T-cell (primary cell): ENCODE measurements around the gene THAP7. TPM values are rescaled to one million over a fixed set of nuclear protein-coding genes. Genes with fewer than 3 reads are reported as not detected.
"Not testable (repeated sequence)": the region's sequence is repeated elsewhere in the genome, so short reads cannot be mapped to it uniquely, and the experiment has no call there.

Experiments used
- ATAC-seq, 4 experiments: fragments of 200-7000 bp in 3 of 4; fragments of 150-1000 bp in 1 of 4; cut with Tn5 transposase; replicated peaks in 1 of 4; 1 replicate in 3 of 4; 2 replicates in 1 of 4; pipeline ENCODE4 v1.10.0; 2021; ENCODE audit warnings: moderate library complexity in 3 of 4, mild to moderate bottlenecking in 2 of 4, moderate number of reproducible peaks in 1 of 4
- CTCF ChIA-PET, 2 donors: fragments of 300-600 bp; sonication (Branson Sonifier 250); formaldehyde crosslinking; loops; one replicate each; lab custom pipeline; 2022; ENCODE audit warnings: antibody characterized with exemption in 2 of 2; lab: Charles Lee
- POLR2A ChIA-PET, 2 donors: fragments of 300-600 bp; sonication (Branson Sonifier 250); formaldehyde crosslinking; loops; one replicate each; lab custom pipeline; 2022; ENCODE audit warnings: antibody characterized with exemption in 2 of 2; lab: Charles Lee
- DNase-seq, 35 experiments: peaks; one replicate each; pipeline versions ENCODE4 v3.0.0 to v3.0.0-alpha.2; 2013 to 2023
- H3K27ac ChIP-seq: one replicate; pipeline ENCODE4 v1.5.1; 2013; ENCODE audit warnings: low read length
- H3K27me3 ChIP-seq, 2 experiments: replicated peaks in 1 of 2; 1 replicate in 1 of 2; 2 replicates in 1 of 2; pipeline versions ENCODE4 v1.6.1 to v1.7.0; 2013; ENCODE audit warnings: low read length in 1 of 2, mixed read lengths in 1 of 2; ENCODE audit not compliant: control insufficient read depth in 2 of 2, insufficient read depth in 2 of 2; ENCODE audit errors: extremely low read depth in 1 of 2
- H3K36me3 ChIP-seq, 2 donors: 1 replicate in 1 of 2; 2 replicates in 1 of 2; pipeline versions ENCODE4 v1.6.1 to v1.7.0; 2013; ENCODE audit warnings: low read length in 1 of 2; ENCODE audit not compliant: control insufficient read depth in 2 of 2, insufficient read depth in 1 of 2; ENCODE audit errors: extremely low read depth in 1 of 2
- H3K4me1 ChIP-seq, 2 experiments: 1 replicate in 1 of 2; 2 replicates in 1 of 2; pipeline versions ENCODE4 v1.6.1 to v1.7.0; 2013; ENCODE audit warnings: low read length in 2 of 2, mixed read lengths in 1 of 2; ENCODE audit not compliant: insufficient read depth in 2 of 2, control insufficient read depth in 1 of 2; ENCODE audit errors: extremely low read depth in 1 of 2
- H3K4me3 ChIP-seq, 2 donors: 1 replicate in 1 of 2; 2 replicates in 1 of 2; pipeline versions ENCODE4 v1.5.1 to v1.7.0; 2013; ENCODE audit warnings: mild to moderate bottlenecking in 2 of 2, low read length in 1 of 2, moderate library complexity in 1 of 2; ENCODE audit not compliant: control insufficient read depth in 1 of 2; ENCODE audit errors: extremely low read depth in 1 of 2
- H3K9me3 ChIP-seq: 2 replicates; pipeline ENCODE4 v1.7.0; 2013
- H3K27ac Mint-ChIP-seq, 2 donors: one replicate each; pipeline ENCODE4 v1.8.0; 2020 to 2021; ENCODE audit warnings: mild to moderate bottlenecking in 2 of 2, mixed read lengths in 2 of 2
- H3K27me3 Mint-ChIP-seq, 2 donors: one replicate each; pipeline ENCODE4 v1.8.0; 2021 to 2022; ENCODE audit warnings: mixed read lengths in 2 of 2
- H3K36me3 Mint-ChIP-seq: one replicate; pipeline ENCODE4 v1.8.0; 2021; ENCODE audit warnings: mixed read lengths
- H3K4me1 Mint-ChIP-seq, 3 donors: one replicate each; pipeline ENCODE4 v1.8.0; 2020 to 2022; ENCODE audit warnings: mixed read lengths in 3 of 3, mild to moderate bottlenecking in 1 of 3
- H3K4me3 Mint-ChIP-seq, 3 donors: one replicate each; pipeline ENCODE4 v1.8.0; 2020 to 2022; ENCODE audit warnings: mild to moderate bottlenecking in 3 of 3, mixed read lengths in 3 of 3, moderate library complexity in 3 of 3
- H3K9me3 Mint-ChIP-seq, 3 donors: one replicate each; pipeline ENCODE4 v1.8.0; 2020 to 2022; ENCODE audit warnings: mixed read lengths in 3 of 3
- WGBS: methylation state at CpG from one replicate; pipeline ENCODE4 v1.1.5; 2013; ENCODE audit warnings: missing lambda C conversion rate; ENCODE audit not compliant: insufficient coverage; 5-methylcytosine and 5-hydroxymethylcytosine counted together
- total RNA-seq, 35 experiments: library from RNA in 6 of 35; stranded (reverse) in 6 of 35; fragments of 120-200 nt in 1 of 35; gene quantifications; one replicate each; pipeline versions ENCODE4 v1.2.1 to v1.2.4 and lab custom pipeline; 2013 to 2026

The THAP7 gene
- total RNA-seq (10 to 100 TPM; 46.4 to 61.1 (median 56.8) TPM), total RNA-seq (lab: John Stamatoyannopoulos, UW) (35.1 to 93.4 (median 67.3) reads per million in 29 experiments)
- 43.6 TPM for total RNA-seq (2013)

- POLR2A ChIA-PET, result interaction anchor here (0.5 to 0.7 kb wide), 2 partner anchors 54 to 449 kb away, joined by 3 read pairs; no protein-coding TSS in a partner anchor
- Histone ChIP-seq H3K9me3 (no peaks in the 10 kb centered on the region), H3K27me3 (peaks cover 0 to 2% of the 10 kb centered on the region in 2 experiments), H3K36me3 (peaks cover 7 to 34% of the 10 kb centered on the region in 2 donors), H3K4me1 (peaks cover 12 to 46% of the 10 kb centered on the region in 2 experiments), H3K27ac (peak within 1 kb of the TSS; percentile 95), H3K4me3 (peak within 1 kb of the TSS; percentile 82 to 94)
- peak; percentile 94 to 99 (median 97) for DNase-seq
- WGBS, result 0% methylated on average over 83 of the region's 83 CpGs
- Mint-ChIP-seq H3K9me3 (no peaks in the 10 kb centered on the region), H3K4me1 (peaks cover 39 to 43% (median 43%) of the 10 kb centered on the region in 3 donors), H3K36me3 (no peaks in the 10 kb centered on the region), H3K27me3 (no peaks in the 10 kb centered on the region), H3K4me3 (peak within 1 kb of the TSS; percentile 94 to 96 (median 95)), H3K27ac (peak within 1 kb of the TSS; percentile 98 to 100)
- peak; percentile 91 to 93 (median 92) for ATAC-seq
- CTCF ChIA-PET, result interaction anchor here in 1 of 2 donors (0.6 to 1.2 kb wide), 2 partner anchors 11 to 644 kb away, joined by 3 to 5 read pairs; no protein-coding TSS in a partner anchor
Measured at GRCh38 chr22:21001601-21002325, at the start of gene THAP7. Gene THAP7 (minus strand): TSS chr22:21002118. CDS start chr22:21001911, 207 bp downstream.

GRCh38 chr22:21051145-21051830, 49.4 kb upstream of the THAP7 start:
- no peak overlapping the region for H3K27ac Mint-ChIP-seq
- ATAC-seq, result no peak

GRCh38 chr22:21048965-21049364, 47.0 kb upstream of the THAP7 start:
- no CpG with 5 or more reads among the region's 12 CpGs for WGBS
- H3K27ac Mint-ChIP-seq, CTCF ChIA-PET, H3K27ac ChIP-seq, ATAC-seq, H3K36me3 Mint-ChIP-seq, H3K4me3 Mint-ChIP-seq, POLR2A ChIA-PET, H3K9me3 Mint-ChIP-seq, H3K9me3 ChIP-seq, DNase-seq, H3K36me3 ChIP-seq, H3K4me3 ChIP-seq: not testable (repeated sequence)
- Histone ChIP-seq H3K4me1 (peaks cover 0 to 21% of the 10 kb centered on the region in 2 experiments), H3K27me3 (peaks cover 0 to 31% of the 10 kb centered on the region in 2 experiments)
- H3K4me1 Mint-ChIP-seq, result peaks cover 14 to 21% (median 17%) of the 10 kb centered on the region in 3 donors
- H3K27me3 Mint-ChIP-seq, result peaks cover 3 to 16% of the 10 kb centered on the region in 2 donors

More at GRCh38 chr22:21051145-21051830, 49.4 kb upstream of the THAP7 start:
- POLR2A ChIA-PET, result no interaction called here
- Mint-ChIP-seq H3K27me3 (peaks cover 0 to 1% of the 10 kb centered on the region in 2 donors), H3K9me3 (no peaks in the 10 kb centered on the region), H3K4me3 (no peak overlapping the region), H3K4me1 (peaks cover 12 to 18% (median 14%) of the 10 kb centered on the region in 3 donors), H3K36me3 (no peaks in the 10 kb centered on the region)
- no peak for DNase-seq
- Histone ChIP-seq H3K9me3 (no peaks in the 10 kb centered on the region), H3K27ac (no peak overlapping the region), H3K36me3 (no peaks in the 10 kb centered on the region), H3K27me3 (peaks cover 0 to 23% of the 10 kb centered on the region in 2 experiments), H3K4me3 (no peak overlapping the region), H3K4me1 (peaks cover 7 to 10% of the 10 kb centered on the region in 2 experiments)
- 64% methylated on average over 4 of the region's 9 CpGs for WGBS
- CTCF ChIA-PET, result no interaction called here

- POLR2A ChIA-PET, H3K4me3 ChIP-seq, H3K27ac Mint-ChIP-seq, H3K36me3 ChIP-seq, H3K9me3 Mint-ChIP-seq, H3K36me3 Mint-ChIP-seq, H3K4me3 Mint-ChIP-seq, ATAC-seq, H3K27ac ChIP-seq, H3K9me3 ChIP-seq, DNase-seq: not testable (repeated sequence)
- Mint-ChIP-seq H3K4me1 (peaks cover 16 to 22% (median 22%) of the 10 kb centered on the region in 3 donors), H3K27me3 (peaks cover 8 to 21% of the 10 kb centered on the region in 2 donors)
- CTCF ChIA-PET, result interaction anchor here in 1 of 2 donors (0.6 kb wide), 1 partner anchor 27 kb away, joined by 3 read pairs; no protein-coding TSS in a partner anchor
- Histone ChIP-seq H3K4me1 (peaks cover 0 to 26% of the 10 kb centered on the region in 2 experiments), H3K27me3 (peaks cover 0 to 36% of the 10 kb centered on the region in 2 experiments)
- no CpG with 5 or more reads among the region's 5 CpGs for WGBS
Measured at GRCh38 chr22:21048448-21048847, 46.5 kb upstream of the THAP7 start.

- WGBS, result 53% methylated on average over 3 of the region's 7 CpGs
- ATAC-seq, result no peak
- H3K4me1 ChIP-seq, result peaks cover 0 to 27% of the 10 kb centered on the region in 2 experiments
- H3K4me3 ChIP-seq, result no peak overlapping the region
- H3K36me3 ChIP-seq, result no peaks in the 10 kb centered on the region
- ChIA-PET CTCF (interaction anchor here (0.6 kb wide), 2 partner anchors 27 to 45 kb away, joined by 3 to 4 read pairs; no protein-coding TSS in a partner anchor), POLR2A (interaction anchor here in 1 of 2 donors (0.5 kb wide), 1 partner anchor 284 kb away, joined by 3 read pairs; no protein-coding TSS in a partner anchor)
- H3K9me3 Mint-ChIP-seq, result no peaks in the 10 kb centered on the region
- no peak overlapping the region for H3K27ac ChIP-seq
- DNase-seq, result no peak
- peaks cover 15 to 28% of the 10 kb centered on the region in 2 donors for H3K27me3 Mint-ChIP-seq
- H3K27ac Mint-ChIP-seq, result no peak overlapping the region
- H3K4me1 Mint-ChIP-seq, result peaks cover 20 to 29% (median 29%) of the 10 kb centered on the region in 3 donors
- no peak overlapping the region for H3K4me3 Mint-ChIP-seq
- no peaks in the 10 kb centered on the region for H3K36me3 Mint-ChIP-seq
- no peaks in the 10 kb centered on the region for H3K9me3 ChIP-seq
- peaks cover 0 to 36% of the 10 kb centered on the region in 2 experiments for H3K27me3 ChIP-seq
Measured at GRCh38 chr22:21047730-21048129, 45.8 kb upstream of the THAP7 start.
